GM19035 (cell line): ENCODE results near the gene NOL4L.

Experiments used
- ATAC-seq: cut with Tn5 transposase; IDR thresholded peaks from one replicate; pipeline ENCODE4 v1.9.1; 2021; ENCODE audit not compliant: unreplicated experiment

Gene NOL4L, protein sequence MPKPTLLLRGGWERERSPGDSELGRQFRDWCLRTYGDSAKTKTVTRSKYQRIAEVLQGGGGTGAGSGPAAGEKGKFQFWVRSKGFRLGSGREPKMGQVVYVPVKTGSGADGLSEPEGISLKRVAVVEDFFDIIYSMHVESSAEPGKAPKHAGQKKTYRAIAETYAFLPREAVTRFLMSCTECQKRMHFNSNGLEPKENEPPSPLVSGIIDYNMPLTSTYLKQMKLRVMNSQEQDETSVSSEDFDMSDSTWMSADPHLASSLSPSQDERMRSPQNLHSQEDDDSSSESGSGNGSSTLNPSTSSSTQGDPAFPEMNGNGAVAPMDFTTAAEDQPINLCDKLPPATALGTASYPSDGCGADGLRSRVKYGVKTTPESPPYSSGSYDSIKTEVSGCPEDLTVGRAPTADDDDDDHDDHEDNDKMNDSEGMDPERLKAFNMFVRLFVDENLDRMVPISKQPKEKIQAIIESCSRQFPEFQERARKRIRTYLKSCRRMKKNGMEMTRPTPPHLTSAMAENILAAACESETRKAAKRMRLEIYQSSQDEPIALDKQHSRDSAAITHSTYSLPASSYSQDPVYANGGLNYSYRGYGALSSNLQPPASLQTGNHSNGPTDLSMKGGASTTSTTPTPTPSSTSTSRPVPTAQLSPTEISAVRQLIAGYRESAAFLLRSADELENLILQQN

DNA sequence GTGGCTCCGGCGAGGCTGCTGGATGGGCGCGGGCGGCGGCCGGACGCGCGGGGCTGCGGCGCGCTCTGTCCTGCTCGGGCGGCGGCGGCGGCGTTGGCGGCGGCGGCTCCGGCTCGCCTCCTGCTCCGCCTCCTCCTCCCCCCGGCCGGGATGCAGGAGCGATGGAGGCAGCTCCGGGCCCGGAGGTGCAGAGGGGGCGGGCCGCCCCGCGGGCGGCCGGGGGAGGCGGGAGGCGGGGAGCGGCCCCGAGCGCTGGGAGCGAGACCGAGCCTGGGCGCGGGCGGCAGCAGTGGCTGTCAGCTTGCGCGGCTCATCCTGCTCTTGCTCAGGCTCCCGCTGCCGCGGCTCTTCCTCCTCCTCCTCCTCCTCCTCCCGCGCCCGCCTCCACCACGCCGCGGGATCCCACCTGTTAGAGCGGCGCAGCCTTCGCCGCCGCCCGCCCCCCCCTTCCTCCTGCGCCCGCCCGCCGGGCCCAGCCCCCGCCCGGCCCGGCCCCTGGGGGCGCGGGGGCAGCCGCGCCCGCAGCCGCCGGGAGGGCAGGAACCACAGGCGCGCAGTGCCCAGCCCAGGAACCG, at the start of gene NOL4L:
Gene NOL4L, minus strand, starts transcription at position 323 of the 575 bp plus-strand sequence. CDS start 443 bp downstream, outside the sequence.
- no peak for ATAC-seq

DNA sequence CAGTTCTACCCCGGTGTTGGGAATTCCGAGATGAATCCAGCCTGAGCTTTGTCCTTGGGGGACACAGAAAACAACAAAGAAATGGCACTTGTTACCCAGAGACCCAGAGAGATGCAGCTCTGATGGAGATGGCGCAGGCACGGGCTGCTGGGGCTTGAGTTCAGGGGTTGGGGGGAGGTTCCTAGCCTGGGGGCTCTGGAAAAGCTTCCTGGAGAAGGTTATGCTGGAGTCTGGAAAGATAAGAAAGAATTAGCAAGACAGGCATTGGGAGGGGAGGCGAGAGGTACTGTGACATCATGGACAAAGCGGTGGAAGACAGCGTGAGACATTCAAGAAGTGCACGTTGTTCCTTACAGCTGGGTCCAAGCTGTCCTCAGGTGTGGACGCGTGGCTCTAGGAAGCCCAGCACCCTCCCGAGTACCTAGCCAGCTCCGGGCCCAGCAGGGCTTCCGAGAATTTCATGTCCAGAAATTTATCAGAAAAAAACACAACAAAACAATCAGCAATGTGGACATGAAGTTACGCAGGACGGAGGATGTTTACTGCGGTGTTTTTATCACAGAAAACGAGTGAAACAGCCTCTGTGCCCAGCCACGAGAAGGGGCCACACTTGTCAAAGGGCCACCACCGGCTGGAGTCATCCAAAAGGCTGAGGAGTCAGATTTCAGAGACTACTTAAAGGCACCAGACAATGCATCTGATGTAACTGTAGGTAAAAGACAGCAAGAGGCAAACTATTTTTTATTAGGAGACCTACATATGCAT, 49.1 kb upstream of the NOL4L start:
- no peak for ATAC-seq

DNA sequence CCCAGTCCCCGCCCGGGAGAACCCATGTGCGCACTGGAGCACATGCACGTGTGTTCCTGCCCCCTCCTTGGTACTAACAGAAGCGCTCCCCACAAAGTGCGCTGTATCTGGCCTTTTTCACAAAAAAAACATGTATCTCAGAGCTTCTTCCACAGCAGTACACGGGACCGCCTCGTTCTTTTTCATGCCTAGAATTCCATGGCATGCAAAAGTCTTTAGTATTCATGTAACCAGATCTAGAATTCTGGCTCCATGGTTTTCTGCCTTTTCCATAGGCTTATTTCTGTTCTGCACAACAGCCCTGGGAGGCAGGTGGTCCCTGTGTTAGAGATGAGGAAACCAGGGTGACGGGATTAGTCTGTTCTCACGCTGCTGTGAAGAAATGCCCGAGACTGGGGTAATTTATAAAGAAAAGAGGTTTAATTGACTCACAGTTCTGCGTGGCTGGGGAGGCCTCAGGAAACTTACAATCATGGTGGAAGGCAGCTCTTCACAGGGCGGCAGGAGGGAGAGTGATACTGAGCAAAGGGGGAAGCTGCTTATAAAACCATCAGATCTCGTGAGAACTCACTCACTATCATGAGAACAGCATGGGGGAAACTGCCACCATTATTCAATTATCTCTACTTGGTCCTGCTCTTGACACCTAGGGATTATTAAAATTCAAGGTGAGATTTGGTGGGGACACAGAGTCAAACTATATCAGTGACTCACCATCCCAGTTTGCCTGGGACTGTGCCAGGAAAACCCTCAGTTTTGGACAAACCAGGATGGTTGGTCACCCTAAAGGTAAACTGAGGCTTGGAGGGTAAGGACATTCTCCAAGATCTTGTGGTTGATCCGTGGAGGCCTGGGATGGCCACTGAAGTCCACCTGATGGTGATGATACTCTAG, 47.6 kb upstream of the NOL4L start:
- ATAC-seq: no peak

DNA sequence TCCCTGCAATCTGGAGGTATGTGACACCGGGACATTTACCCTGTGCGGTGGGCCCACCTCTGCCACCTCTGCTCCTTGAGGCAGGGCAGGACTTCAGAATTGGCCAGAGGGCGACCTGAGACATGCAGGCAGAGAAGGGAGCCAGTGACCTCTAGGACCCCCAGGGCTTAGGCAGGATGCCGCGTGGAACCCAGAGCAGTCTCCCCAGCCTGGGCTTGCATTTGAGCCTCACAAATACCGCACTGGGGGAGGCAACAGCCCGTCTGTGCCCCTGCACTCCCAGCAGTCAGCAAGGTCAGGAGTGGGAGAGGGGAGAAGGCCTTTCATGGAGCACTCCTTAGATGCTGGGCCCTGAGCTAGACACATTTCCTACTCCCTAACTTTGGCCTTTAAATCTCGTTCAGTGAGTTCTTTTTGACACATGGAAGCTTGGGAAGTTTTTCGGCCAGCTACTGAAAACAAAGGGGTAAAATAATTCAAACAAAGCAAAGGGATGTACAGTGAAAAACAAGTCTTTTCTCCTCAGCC, 46.9 kb upstream of the NOL4L start:
- ATAC-seq: no peak

DNA sequence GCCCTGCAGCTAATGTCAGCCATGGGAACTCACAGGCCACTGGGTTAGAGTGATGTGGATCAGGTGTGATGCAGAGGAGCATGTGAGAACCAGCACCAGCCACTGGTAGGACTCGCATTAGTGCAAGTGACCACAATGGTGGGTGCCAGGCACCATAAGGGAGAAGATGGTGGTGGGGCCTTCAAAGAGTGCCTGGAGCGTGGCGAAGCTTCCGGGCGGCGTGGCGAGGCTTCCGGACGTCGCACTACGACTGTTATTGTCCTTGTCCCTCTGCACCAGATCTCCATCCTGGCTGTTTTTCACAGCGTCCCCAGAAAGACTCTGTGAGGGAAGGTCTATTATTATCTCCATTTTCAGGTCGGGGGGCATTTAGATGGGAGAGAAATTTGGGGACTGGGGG, 44.7 kb upstream of the NOL4L start:
- no peak for ATAC-seq

DNA sequence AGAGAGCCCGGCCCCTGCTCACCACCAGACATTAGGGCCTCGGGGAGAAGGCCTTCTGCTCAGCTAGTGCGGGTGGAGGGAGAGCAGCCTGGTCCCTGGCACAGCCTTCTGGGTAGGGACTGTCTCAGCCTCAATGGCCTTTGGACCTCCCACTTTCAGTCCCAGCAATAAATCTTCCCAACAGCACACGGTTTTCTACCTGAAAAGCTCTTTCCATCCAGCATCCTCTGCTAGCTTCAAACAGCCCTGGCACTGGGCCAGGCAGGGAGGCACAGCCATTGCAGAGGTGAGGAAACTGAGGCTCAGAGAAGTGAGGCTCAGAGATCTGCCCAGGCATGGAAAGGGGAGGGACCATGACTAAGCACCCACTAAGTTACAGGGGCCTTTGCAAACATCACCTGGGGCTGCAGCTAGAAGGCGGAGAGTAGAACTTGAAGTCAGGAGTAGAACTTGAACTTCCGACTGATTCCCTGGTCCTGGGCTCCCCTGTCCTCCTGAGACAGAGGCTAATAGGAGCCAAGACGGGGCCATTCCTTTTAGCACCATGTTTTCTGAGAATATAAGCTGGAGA, 43.9 kb upstream of the NOL4L start:
- no peak for ATAC-seq

DNA sequence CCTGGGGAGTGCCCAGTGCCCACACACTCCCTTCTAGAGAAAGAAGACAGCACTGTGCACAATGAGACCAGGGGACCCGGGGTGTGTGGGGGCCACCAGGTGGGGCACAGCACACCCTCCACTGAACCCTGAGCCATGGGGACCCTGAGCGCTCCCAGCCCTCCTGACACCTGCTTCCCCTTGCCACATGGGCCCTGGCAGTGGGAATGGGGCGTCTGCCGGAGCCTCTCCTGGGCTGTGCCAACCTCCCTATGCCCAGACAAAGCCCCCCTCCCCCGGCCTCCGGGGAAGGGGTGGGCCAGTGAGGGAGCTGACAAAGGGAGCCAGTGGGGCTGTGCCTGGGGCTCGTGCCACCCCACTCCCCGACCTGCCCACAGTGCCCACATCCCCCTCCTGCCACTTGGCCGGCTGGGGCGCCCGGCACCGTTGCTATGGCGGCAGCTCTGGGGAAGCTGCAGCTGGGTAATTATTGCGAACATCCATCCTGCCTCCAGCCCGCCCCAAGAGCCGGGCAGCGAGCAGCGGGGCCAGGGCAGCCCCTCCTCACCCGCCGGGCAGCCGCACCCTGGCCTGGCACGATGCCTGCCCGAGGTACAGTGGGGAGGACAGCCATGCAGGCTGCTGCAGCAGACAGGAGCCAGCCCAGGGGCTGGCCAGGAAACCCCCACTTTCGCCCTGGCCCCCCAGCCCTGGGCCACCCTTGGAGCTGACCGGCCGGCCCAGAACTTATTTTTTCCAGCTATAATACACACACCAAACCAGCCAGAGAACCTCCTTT, 41.9 kb upstream of the NOL4L start:
- peak; percentile 19 for ATAC-seq

DNA sequence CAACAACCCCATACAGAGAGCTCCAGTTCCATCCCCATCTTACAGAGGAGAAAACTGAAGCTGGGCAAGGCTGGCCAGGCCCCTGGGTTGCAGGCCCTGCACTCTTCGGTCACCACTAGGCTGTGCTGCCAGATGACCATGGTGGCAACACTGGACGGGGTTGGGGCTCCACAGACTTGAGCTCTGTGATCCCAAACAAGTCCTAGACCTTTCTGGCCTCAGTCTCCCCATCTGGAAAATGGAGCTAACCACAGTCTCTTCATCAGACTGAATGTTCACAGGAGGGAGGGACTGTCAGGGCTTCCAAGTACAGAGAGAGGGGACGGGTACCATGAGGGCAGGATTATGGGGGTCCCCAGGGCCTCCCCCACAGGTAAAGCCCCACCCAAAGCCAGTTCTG, 41.3 kb upstream of the NOL4L start:
- ATAC-seq: no peak

DNA sequence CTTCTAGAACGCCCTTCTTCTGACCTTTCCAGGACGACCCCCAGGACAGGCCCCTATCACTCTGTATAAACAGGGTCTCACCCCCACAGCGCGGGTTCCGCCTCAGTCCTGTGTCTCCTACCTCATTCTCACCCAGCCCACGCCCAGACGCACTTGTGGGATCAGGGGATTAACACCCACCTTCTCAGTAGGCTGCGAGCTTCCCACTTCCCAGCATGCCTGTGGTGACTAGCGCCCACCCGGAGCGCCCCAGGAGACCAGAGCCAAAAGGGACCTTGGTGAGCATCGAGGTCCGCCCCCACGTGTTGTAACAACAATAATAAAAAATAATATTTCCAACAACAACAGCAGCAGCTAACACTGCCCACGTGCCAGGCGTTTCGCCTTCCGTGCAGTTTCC, 40.9 kb upstream of the NOL4L start:
- ATAC-seq: no peak

DNA sequence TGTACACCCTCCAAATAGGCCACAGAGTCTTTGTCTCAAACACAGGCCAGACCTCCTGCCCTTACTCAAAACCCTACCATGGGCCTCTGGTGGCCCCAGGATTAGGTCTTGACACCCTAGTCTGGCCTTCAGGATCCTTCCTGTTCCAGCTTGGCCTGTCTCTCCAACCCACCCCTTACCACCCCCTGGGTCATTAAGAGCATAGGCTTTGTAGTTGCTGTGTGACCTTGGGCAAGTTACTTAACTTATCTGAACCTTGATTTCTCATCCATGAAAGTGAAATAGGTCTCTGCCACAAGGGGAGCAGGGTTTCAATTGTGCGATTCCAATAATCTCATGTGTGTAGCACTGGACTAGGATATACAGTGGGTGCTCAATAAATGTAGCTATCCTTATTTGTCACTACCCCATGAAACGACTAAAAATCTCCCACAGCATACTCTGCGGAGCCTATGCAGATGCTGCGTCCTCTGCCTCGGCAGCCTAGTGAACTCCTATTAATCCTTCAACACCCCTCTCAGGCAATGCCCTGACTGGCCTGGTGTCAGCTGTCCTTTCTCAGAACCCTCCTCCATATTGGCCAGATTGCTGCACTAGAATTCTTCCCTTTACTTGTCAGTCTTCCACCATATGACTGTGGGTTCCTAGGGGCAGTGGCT, 39.7 kb upstream of the NOL4L start:
- no peak for ATAC-seq

DNA sequence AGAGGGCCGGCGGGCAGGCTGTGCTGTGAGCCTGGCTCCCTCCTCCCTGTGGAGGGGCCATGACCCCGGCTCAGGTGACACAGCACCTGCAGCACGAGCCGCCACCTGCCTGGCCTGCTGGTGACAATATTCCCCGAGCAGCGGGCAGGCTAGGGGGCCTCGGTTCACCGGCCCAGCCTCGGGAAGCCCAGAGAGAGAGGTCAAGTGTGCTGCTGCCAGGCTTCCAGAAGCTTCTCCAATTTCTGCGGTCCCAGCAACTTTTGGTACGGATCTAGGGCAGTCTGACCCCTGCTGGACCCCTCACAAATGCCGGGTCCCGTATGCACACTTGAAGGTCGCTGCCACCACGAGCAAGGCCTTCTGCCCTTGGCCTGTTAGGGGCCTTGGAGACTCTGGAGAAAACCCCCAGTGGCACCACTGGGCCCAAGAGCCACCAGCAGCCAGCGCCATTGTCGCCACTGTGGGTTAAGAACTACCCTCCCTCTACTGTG, 38.6 kb upstream of the NOL4L start:
- no peak for ATAC-seq

DNA sequence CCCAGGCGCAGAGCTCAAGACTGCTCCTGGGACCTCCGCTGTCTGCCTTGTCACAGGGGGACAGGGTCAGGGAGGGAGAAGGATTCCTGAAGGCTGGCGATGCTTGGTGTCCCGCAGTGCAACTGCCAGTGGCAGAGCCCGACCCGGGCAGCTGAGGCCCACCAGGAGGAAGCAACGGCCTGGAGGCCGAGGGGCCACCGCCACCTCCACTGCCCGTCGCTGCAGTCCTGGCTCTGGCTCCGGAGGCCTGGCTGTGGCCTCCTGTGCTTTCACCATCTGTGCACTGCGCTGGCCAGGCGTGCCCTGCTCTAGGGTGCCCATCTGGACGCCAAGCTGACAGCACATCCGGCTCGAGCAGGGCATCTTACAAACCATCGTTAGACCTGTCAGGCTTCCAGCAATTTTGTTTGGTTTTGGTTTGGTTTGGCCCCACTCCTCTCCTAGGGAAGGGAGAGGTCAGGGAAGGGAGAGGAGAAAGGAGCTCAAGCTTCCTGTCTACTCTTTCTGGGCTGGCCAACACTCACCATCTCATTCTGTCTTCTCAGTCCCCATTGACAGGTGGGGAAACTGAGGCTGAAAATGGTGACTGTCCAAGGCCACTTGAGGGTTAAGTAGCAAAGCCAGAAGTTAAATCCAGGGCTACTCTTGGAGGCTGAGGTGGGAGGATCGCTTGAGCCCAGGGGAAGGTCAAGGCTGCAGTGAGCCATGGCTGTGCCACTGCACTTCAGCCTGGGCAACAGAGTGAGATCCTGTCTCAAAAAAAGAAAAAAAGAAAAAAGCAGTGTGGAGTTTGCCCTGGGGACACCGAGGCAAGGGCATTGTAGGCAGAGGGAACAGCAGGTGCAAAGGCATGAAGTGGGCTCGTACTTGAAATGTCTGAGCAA, 37.7 kb upstream of the NOL4L start:
- ATAC-seq: no peak

DNA sequence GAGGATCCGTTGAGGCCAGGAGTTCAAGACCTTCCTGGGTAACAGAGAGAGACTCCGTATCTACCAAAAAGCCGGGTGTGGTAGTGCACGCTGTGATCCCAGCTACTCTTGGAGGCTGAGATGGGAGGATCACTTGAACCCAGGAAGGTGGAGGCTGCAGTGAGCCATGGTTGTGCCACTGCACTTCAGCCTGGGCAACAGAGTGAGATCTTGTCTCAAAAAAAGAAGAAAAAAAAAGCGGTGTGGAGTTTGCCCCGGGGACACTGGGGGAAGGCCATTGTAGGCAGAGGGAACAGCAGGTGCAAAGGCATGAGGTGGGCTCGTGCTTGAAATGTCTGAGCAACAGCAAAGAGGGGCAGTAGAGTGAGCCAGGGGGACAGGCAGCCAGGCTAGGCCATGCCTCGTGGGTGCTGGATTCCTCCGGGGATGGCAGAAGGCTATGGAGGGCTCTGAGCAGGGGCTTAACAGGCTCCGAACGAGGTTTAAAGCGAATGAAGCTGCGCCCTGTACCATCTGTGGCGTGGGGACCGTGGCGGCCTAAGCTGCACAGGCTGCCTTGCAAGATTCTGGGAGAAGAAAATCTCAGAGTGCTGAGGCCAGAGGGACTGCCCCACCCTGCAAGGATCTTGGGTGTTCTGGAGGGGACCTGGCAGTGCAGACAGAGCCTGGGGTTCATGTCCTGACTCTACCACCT, 36.9 kb upstream of the NOL4L start:
- ATAC-seq: no peak

DNA sequence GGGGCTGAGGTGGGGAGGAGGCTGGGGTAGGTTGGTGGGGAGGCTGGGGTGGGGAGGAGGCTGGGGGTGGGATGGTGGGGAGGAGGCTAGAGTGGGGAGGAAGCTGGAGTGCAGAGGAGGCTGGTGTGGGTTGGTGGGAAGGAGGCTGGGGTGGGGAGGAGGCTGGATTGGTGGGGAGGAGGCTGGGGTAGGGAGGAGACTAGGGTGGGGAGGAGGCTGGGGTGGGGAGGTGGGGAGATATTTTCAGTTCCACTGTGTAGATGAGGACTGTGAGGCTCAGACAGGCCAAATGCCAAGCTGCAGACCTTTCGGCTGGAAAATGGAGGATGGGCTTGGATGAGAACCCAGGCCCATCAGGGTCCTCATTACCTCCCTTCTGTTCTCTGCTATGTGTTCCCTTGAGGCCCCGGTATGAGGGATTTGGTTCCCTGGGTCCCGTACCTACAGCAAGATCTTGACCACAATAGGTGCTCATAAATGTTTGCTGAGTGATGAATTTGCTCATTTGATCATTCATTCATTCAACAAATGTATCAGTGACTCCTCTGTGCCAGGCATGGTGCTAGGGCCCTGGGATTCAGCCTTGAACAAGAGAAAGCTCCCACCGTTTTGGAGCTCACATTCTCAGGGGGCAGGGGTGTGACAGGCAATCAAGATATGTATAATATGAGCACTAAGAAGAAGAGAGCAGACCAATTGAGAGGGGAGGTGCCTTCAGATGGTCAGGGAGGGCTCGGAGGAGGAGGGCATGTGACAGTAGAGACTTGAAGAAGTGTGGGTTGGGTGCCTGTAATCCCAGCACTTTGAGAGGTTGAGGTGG, 36.1 kb upstream of the NOL4L start:
- no peak for ATAC-seq

DNA sequence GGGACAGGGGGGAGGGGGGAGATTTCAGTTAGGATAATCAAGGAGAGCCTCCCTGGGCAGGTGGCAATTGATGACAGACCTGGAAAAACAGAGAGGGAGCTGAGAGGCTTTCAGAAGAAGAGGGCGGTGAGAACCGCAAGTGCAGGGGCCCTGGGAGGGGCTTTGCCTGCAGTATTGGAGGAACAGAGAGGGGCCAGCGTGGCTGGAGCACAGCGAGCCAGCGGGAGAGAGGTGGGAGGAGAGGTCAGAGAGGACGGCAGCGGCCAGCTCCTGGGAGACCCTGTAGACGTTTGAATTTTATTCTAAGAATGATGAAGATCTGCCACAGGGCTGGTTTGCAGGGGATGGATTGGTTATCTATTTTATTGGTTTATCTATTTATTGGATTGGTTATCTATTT, 34.5 kb upstream of the NOL4L start:
- ATAC-seq: no peak

DNA sequence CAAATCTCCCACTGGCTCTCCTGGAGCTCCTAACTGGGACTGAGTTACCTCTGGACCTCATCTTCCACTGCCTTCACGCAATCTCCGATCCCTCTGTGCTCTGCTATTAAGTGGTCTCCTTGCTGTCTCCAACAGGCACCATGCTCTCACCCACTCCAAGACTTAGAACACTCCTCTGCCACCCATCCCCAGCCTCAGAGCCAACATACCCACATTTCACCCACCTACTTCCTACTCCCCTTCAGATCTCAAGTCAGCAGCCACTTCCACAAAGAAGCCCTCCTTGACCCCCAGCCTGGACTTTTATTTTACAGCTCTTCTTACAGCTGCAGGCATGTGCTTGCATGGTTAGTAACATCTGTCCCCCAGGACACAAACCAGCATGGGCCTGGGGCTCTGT, 29.6 kb upstream of the NOL4L start:
- ATAC-seq: no peak
